D721Med (cell line): ENCODE measurements around the gene DTYMK.

Source experiments
- DNase-seq: peaks from one replicate; pipeline ENCODE4 v3.0.0; 2011; ENCODE audit warnings: low spot score; ENCODE audit not compliant: insufficient read length
- FAIRE-seq: peaks from 2 replicates; lab custom pipeline; 2011; peaks lifted over from hg19 to GRCh38; lab: Jason Lieb, UNC
- CTCF ChIP-seq: IDR thresholded peaks from 2 replicates; pipeline ENCODE4 v1.5.1; 2012; ENCODE audit warnings: mild to moderate bottlenecking, control low read depth; ENCODE audit not compliant: insufficient read depth; ENCODE audit errors: missing control alignments

The DTYMK gene

DNA sequence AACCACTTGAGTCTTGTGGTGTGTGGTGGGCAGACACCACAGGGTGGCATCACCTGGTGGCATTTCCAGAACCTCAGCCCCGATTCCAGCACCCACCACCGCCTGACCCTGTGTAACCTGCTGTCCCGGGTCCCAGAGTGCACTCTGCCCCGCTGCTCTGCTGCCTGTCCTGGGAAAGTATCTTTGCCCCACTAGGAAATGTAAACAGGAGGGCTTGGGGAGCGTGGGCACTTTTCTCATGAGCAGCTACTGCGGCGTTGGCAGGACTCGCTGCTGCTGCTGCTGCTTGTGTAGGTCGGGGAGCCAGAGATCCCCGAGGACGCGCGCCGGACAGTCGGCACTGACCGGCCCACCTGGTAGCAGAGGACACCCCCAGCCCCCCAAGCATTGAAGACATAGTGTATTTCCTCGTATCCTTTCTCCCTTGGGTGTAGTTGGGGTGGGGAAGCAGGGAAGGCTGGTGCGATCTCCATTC lies 13.4 kb downstream of the DTYMK start:
- TF ChIP-seq CTCF: no peak
- FAIRE-seq: no peak
- DNase-seq: no peak

DNA sequence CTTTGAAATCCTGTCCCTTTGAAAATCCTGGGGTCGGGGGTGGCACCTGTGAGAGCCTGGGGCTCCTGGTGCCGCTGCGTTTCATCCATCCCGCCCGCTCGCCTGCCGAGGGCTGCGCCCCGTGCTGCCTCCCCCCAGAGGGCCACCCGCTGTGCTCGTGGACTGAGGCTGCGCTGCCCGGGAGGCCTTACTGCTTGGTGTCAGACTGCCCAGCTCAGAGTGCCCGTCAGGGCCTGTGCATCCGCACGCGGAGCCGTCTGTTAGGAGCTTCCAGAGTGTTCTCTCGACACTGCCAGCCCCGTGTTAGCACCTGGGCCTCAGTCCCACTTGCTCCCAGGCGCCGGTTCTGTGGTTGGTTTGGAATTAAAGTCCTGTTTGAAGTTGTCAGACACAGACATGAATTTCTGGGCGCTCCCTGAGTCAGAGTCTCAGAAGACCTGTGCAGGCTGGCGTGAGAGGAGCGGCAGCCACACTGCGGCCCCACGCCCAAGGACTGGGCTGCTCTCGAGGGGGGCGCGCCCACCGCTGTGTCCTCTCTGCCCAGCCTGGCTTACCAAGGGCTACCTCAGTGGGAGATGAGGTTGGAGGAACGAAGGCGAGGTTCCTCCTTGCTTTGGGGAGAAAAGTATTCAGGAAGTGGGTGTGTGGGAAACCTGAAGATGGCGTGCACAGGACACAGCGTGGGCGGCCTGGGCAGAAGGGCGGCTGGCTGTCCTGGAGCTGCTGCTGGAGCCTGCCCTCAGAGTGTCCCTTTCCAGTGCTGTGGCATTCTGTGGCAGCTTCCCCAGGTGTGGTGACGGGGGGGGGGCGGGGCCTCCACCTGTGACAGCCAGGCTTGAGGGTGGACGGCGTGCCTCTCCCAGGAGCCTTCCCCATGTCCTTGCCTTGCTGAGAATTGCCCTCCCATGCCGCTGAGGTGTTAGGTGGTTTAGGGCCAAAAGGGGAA lies 14.1 kb downstream of the DTYMK start:
- no peak for FAIRE-seq
- no peak for TF ChIP-seq CTCF
- no peak for DNase-seq

- TF ChIP-seq CTCF: no peak
- no peak for FAIRE-seq
- no peak for DNase-seq
These were observed 15.0 kb downstream of the DTYMK start for GRCh38 chr2:241671457-241672240.

GRCh38 chr2:241670333-241671110 lies 16.1 kb downstream of the DTYMK start:
- no peak for TF ChIP-seq CTCF
- FAIRE-seq (no peak), DNase-seq (no peak)

- TF ChIP-seq CTCF: no peak
- FAIRE-seq (no peak), DNase-seq (no peak)
These were observed 17.8 kb downstream of the DTYMK start for GRCh38 chr2:241668839-241669238.

DNA sequence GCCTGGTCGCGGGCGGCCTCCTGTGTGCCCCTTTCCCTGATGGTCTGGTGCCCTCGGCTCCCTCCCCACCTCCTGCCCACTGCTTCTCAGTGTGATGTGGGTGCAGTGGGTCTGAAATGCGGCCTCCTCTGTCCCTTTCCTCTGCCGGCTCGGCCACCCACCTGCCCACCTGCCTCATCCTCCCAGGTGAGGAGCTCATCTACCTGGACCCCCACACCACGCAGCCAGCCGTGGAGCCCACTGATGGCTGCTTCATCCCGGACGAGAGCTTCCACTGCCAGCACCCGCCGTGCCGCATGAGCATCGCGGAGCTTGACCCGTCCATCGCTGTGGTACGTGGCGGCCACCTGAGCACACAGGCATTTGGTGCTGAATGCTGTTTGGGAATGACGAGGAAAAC lies 18.3 kb downstream of the DTYMK start:
- no peak for FAIRE-seq
- DNase-seq: no peak
- no peak for TF ChIP-seq CTCF
